Ishikawa (cell line): ENCODE results near the gene GLT8D1.

Experiments
- CEBPB ChIP-seq: IDR thresholded peaks from 2 replicates; pipeline ENCODE4 v1.6.1; 2012
- CREB1 ChIP-seq: IDR thresholded peaks from 2 replicates; pipeline ENCODE4 v1.6.1; 2012; ENCODE audit warnings: low read depth
- EGR1 ChIP-seq: IDR thresholded peaks from 2 replicates; pipeline ENCODE4 v1.6.1; 2012
- EP300 ChIP-seq: IDR thresholded peaks from 2 replicates; pipeline ENCODE4 v1.6.1; 2012; ENCODE audit warnings: borderline replicate concordance
- FOXM1 ChIP-seq: IDR thresholded peaks from 2 replicates; pipeline ENCODE4 v1.6.1; 2012; ENCODE audit warnings: low read depth, borderline replicate concordance
- MAX ChIP-seq: IDR thresholded peaks from 2 replicates; pipeline ENCODE4 v1.6.1; 2012
- NFIC ChIP-seq: IDR thresholded peaks from 2 replicates; pipeline ENCODE4 v1.6.1; 2012
- RAD21 ChIP-seq: IDR thresholded peaks from 2 replicates; pipeline ENCODE4 v1.6.1; 2012; ENCODE audit warnings: low read depth
- REST ChIP-seq: IDR thresholded peaks from 2 replicates; pipeline ENCODE4 v1.6.1; 2012; ENCODE audit warnings: low read depth, mild to moderate bottlenecking
- TAF1 ChIP-seq: IDR thresholded peaks from 2 replicates; pipeline ENCODE4 v1.6.1; 2012; ENCODE audit warnings: low read depth, mild to moderate bottlenecking
- TCF12 ChIP-seq: IDR thresholded peaks from 2 replicates; pipeline ENCODE4 v1.6.1; 2012; ENCODE audit warnings: low read depth
- TEAD4 ChIP-seq: IDR thresholded peaks from 2 replicates; pipeline ENCODE4 v1.6.1; 2012

DNA sequence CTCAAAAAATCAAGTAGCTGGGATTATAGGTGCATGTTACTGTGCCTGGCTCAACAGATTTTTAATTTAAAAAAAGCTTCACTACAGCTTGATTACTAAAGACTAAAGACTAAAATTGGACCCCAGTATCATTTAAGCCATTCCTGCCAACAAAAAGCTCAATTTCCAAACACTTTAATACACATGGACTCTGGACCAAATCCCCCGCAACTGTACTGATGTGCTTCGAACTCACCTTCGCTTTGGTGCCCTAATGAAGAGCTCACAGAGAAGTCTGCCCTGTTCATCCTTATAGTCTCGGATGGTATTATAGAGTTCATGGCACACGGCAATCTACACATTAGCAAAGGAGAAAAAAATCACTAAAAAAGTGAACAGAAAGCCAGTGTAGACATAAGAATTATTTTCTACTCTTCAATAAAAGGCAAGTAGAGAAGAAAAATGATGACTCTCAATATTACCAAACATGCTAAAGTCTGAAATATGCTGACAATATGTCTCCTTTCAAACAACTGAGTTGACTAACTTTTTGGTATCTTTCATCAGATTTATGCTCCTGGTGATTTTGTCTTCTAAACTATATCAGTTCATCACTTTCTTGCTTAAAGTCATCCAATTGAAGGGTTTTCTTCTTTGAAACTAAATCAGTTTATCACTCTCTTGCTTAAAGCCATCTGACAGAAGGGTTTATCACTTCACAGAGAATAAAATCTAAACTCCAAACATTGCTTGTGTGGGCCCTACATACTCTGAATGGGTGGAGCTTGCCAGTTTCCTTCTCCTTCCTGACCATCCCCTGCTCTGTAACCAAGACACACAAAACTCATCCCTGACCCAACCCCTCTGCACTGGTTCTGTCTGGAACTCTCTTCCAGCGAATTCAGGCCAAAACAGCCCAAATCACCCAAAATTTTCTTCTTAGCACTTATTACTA, 27.1 kb downstream of the GLT8D1 start:
- TF ChIP-seq FOXM1 (no peak), EP300 (no peak), MAX (no peak), EGR1 (no peak), RAD21 (no peak), NFIC (no peak), TCF12 (no peak), REST (no peak), TEAD4 (no peak), CEBPB (no peak), TAF1 (no peak), CREB1 (no peak)
